ENCODE data around the gene ACAT2.
A peak's percentile ranks its signal among the peaks of the same experiment; 100 is the strongest.

The ACAT2 gene

DNA sequence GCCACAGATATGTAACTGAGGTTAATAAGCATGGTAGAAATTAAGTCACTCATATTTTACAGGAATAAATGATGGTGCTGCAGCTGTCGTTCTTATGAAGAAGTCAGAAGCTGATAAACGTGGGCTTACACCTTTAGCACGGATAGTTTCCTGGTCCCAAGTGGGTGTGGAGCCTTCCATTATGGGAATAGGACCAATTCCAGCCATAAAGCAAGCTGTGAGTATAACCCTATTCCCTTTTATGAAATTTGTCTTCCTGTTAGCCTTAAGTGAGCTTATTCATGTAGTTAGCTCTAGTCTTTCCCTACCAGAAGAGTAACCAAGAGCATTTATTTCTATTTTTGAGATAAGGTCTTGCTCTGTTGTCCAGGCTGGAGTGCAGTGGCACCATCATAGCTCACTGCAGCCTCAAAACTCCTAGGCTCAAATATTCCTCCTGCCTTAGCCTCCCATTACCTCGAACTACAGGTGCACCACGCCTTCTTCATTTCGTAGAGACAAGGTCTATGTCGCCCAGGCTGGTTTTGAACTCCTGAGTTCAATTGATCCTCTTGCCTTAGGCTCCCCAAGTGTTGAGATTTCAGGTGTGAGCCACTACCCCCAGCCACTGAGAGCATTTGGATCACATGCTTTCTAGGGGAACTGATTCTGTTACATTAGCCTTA is 15.5 kb downstream of the ACAT2 start (continued):
- no peak for TF ChIP-seq HOXA7 (CRISPR knock-in tag; IDR thresholded peaks at IDR 0.05; ENCODE audit: borderline replicate concordance)
- no peak for TF ChIP-seq ZNF544 (tag by site-specific recombination; IDR thresholded peaks at IDR 0.05)
- no peak for TF ChIP-seq HIC1 (tag by site-specific recombination; IDR thresholded peaks at IDR 0.05)
- TF ChIP-seq ZNF148 (tag by site-specific recombination; IDR thresholded peaks at IDR 0.05; ENCODE audit: borderline replicate concordance): no peak
- no peak for TF ChIP-seq ZNF248 (tag by site-specific recombination; IDR thresholded peaks at IDR 0.05)
- no peak for TF ChIP-seq ZNF596 (tag by site-specific recombination; IDR thresholded peaks at IDR 0.05)
- TF ChIP-seq ZNF561 (tag by site-specific recombination; IDR thresholded peaks at IDR 0.05; ENCODE audit: borderline replicate concordance): no peak
- TF ChIP-seq, protein P1, sequence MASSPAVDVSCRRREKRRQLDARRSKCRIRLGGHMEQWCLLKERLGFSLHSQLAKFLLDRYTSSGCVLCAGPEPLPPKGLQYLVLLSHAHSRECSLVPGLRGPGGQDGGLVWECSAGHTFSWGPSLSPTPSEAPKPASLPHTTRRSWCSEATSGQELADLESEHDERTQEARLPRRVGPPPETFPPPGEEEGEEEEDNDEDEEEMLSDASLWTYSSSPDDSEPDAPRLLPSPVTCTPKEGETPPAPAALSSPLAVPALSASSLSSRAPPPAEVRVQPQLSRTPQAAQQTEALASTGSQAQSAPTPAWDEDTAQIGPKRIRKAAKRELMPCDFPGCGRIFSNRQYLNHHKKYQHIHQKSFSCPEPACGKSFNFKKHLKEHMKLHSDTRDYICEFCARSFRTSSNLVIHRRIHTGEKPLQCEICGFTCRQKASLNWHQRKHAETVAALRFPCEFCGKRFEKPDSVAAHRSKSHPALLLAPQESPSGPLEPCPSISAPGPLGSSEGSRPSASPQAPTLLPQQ (tag by site-specific recombination; IDR thresholded peaks at IDR 0.05): no peak

DNA sequence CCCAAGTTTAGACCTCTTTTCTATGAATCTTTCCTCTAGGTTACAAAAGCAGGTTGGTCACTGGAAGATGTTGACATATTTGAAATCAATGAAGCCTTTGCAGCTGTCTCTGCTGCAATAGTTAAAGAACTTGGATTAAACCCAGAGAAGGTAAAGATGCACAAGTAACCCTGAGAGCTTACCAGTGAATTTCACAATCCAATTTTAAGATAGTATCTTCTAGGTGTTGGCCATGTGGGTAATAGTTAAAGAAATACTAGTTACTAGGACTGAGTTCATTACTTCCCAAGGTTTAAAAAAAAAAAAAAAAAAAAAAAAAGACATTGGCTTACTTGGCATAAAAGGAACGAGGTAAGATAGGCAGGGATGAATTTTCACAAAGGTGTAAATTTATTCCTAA is 16.3 kb downstream of the ACAT2 start:
- CTCF ChIA-PET: interaction anchor here (0.5 to 0.6 kb wide), 2 partner anchors 44 to 116 kb away, joined by 3 read pairs; no protein-coding TSS in a partner anchor
- H3K36me3 ChIP-seq (ENCODE audit: control insufficient read depth in 2 of 2, insufficient read depth in 1 of 2, low read length in 2 of 2): peaks cover 42 to 97% of the 10 kb centered on the region in 2 experiments
- H3K9me3 ChIP-seq (ENCODE audit: control insufficient read depth, insufficient read depth, low read depth, low read length): no peaks in the 10 kb centered on the region
- no peaks in the 10 kb centered on the region for H3K4me1 ChIP-seq (ENCODE audit: control insufficient read depth, insufficient read depth, low read length)
- H3K27ac ChIP-seq (ENCODE audit: extremely low read depth, low read depth, low read length): no peak overlapping the region
- no peak overlapping the region for H3K4me3 ChIP-seq (ENCODE audit: low read depth, low read length)
- POLR2A ChIA-PET: interaction anchor here (8.6 kb wide), 1 partner anchor 11 kb away, joined by 75 read pairs; the partner anchor contains the start of genes MRPL18 and TCP1
- no peak for TF ChIP-seq ZNF560 (tag by site-specific recombination; IDR thresholded peaks at IDR 0.05; ENCODE audit: borderline replicate concordance)

- no peaks in the 10 kb centered on the region for H3K9me3 ChIP-seq (ENCODE audit: control insufficient read depth, insufficient read depth, low read depth, low read length)
- no peaks in the 10 kb centered on the region for H3K4me1 ChIP-seq (ENCODE audit: control insufficient read depth, insufficient read depth, low read length)
- H3K36me3 ChIP-seq (ENCODE audit: control insufficient read depth in 2 of 2, insufficient read depth in 1 of 2, low read length in 2 of 2): peaks cover 47 to 98% of the 10 kb centered on the region in 2 experiments
- no peak overlapping the region for H3K4me3 ChIP-seq (ENCODE audit: low read depth, low read length)
- CTCF ChIA-PET: interaction anchor here (0.5 to 0.6 kb wide), 2 partner anchors 45 to 117 kb away, joined by 3 read pairs; no protein-coding TSS in a partner anchor
- POLR2A ChIA-PET: interaction anchor here (8.6 kb wide), 1 partner anchor 11 kb away, joined by 75 read pairs; the partner anchor contains the start of genes MRPL18 and TCP1
- H3K27ac ChIP-seq (ENCODE audit: extremely low read depth, low read depth, low read length): no peak overlapping the region
- TF ChIP-seq ZNF521 (tag by site-specific recombination; IDR thresholded peaks at IDR 0.05): no peak
Measured at GRCh38 chr6:159778542-159779103, 16.8 kb downstream of the ACAT2 start.

GRCh38 chr6:159788276-159788675 is 26.4 kb downstream of the ACAT2 start:
- Histone ChIP-seq H3K36me3 (ENCODE audit: control insufficient read depth in 2 of 2, insufficient read depth in 1 of 2, low read length in 2 of 2) (peaks cover 31 to 74% of the 10 kb centered on the region in 2 experiments), H3K27ac (ENCODE audit: extremely low read depth, low read depth, low read length) (no peak overlapping the region), H3K4me3 (ENCODE audit: low read depth, low read length) (peak overlapping the region; percentile 98), H3K9me3 (ENCODE audit: control insufficient read depth, insufficient read depth, low read depth, low read length) (no peaks in the 10 kb centered on the region), H3K4me1 (ENCODE audit: control insufficient read depth, insufficient read depth, low read length) (peaks cover 8% of the 10 kb centered on the region)
- ChIA-PET POLR2A (interaction anchor here (0.7 to 4.2 kb wide), 8 partner anchors 8 to 95 kb away, joined by 3 to 115 read pairs (median 21); partner anchors contain the start of genes ACAT2, SOD2 and WTAP), CTCF (interaction anchor here (0.7 to 2.3 kb wide), 5 partner anchors 11 to 614 kb away, joined by 3 to 17 read pairs (median 3); no protein-coding TSS in a partner anchor)
- TF ChIP-seq ZNF274 (IDR thresholded peaks at IDR 0.05; ENCODE audit: low read length) (no peak), ZNF274 (tag by site-specific recombination; IDR thresholded peaks at IDR 0.05; ENCODE audit: borderline replicate concordance) (no peak), ZNF221 (tag by site-specific recombination; IDR thresholded peaks at IDR 0.05; ENCODE audit: borderline replicate concordance) (no peak), ZSCAN18 (tag by site-specific recombination; IDR thresholded peaks at IDR 0.05) (no peak), HIC1 (tag by site-specific recombination; IDR thresholded peaks at IDR 0.05) (no peak), ZFP69B (tag by site-specific recombination; IDR thresholded peaks at IDR 0.05) (peak; percentile 24; the same call in 1 of the 2 replicates), SCRT2 (tag by site-specific recombination; IDR thresholded peaks at IDR 0.05) (peak; percentile 59; the same call in 1 of the 2 replicates)
